Fibroblast of upper back skin (primary cell): ENCODE data around the gene SUSD2.
"Not testable (repeated sequence)": the region's sequence is repeated elsewhere in the genome, so short reads cannot be mapped to it uniquely, and the experiment has no call there.

Experiments
- DNase-seq: peaks from one replicate; pipeline ENCODE4 v3.0.0-alpha.2; 2013

The SUSD2 gene

GRCh38 chr22:24219750-24220149 lies 38.5 kb downstream of the SUSD2 start:
- no peak for DNase-seq

DNA sequence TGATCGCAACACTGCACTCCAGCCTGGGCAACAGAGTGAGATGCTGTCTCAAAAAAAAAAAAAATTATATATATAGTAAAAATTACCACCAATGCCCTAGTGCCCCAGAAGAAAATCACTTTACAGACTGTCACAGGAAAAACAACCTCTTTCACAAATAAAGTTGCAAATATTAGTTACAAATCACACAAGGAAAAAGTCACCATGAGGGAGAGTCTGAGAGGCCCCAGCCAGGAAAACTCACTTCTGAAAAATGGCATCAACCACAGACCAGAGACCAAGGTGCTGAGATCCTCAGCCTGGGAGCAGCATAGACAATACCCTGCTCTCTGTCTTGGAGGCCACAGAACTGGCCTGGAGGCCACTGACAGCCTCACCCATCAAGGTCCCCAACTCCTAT lies 43.2 kb downstream of the SUSD2 start:
- DNase-seq = no peak

GRCh38 chr22:24225044-24225601 lies 43.8 kb downstream of the SUSD2 start:
- DNase-seq = no peak

GRCh38 chr22:24225951-24226350 lies 44.7 kb downstream of the SUSD2 start:
- DNase-seq = no peak

GRCh38 chr22:24230911-24231656 lies 49.8 kb downstream of the SUSD2 start:
- no peak for DNase-seq

- DNase-seq = no peak
These were observed 50.4 kb downstream of the SUSD2 start for GRCh38 chr22:24231706-24232105.

- no peak for DNase-seq
These were observed 50.8 kb downstream of the SUSD2 start for GRCh38 chr22:24232124-24232523.

- no peak for DNase-seq
These were observed 51.4 kb downstream of the SUSD2 start for GRCh38 chr22:24232725-24233124.

DNA sequence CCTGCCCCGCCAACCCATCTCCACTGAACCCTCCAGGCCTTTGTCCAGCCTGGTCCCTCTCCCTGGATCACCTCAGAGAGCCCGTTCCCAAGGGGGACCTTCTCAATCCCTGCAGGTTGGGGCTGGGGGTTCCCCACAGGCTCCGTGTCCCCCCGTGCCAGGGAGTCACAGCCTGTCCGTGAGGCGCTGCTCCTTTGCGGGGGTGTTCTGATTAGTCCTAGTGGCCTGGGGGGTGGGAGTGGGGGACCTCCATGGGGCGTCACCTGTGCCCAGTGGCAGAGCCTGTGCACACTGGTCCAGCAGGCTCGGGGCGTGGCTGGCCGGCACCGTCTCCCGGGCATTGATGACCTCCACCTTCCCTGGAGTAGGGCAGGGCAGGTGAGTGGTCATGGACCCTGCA lies 51.9 kb downstream of the SUSD2 start:
- no peak for DNase-seq

GRCh38 chr22:24233816-24234215 lies 52.5 kb downstream of the SUSD2 start:
- no peak for DNase-seq

GRCh38 chr22:24235315-24235714 lies 54.0 kb downstream of the SUSD2 start:
- no peak for DNase-seq

DNA sequence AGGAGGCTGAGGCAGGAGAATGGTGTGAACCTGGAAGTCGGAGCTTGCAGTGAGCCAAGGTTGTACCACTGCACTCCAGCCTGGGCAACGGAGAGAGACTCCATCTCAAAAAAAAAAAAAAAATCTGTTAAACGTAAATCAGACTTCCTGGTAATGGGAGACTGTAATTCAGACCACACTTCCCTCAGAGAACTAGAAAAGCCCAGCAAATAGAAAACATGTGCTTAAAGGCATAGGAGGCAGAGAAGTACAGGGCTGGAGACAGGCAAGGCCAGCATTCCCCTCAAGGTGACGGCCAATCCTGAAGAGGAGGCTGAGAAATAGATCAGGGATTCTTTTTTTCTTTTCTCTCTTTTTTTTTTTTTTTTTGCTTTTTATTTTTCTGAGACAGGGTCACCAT lies 55.4 kb downstream of the SUSD2 start:
- peak; percentile 60 for DNase-seq

GRCh38 chr22:24238101-24238694 lies 56.9 kb downstream of the SUSD2 start:
- not testable (repeated sequence) for DNase-seq
